Measurements from ENCODE around the gene ASB6. TPM values are rescaled to one million over a fixed set of nuclear protein-coding genes. Genes with fewer than 3 reads are reported as not detected.
"Not testable (repeated sequence)": the region's sequence is repeated elsewhere in the genome, so short reads cannot be mapped to it uniquely, and the experiment has no call there.

ASB6 gene
- polyA plus RNA-seq, 3 donors, result 8.6 to 16.4 (median 8.9) TPM

- no peak overlapping the region for H3K27ac ChIP-seq (ENCODE audit: low read depth, low read length)
- WGBS, 3 donors, result 68 to 79% (median 71%) methylated on average over 9 to 10 of the region's 10 CpGs
Measured at GRCh38 chr9:129648764-129649115, 6.8 kb upstream of the ASB6 start.

GRCh38 chr9:129648092-129648763 is 6.3 kb upstream of the ASB6 start:
- WGBS, 3 donors, result 59 to 70% (median 69%) methylated on average over 16 of the region's 16 CpGs

GRCh38 chr9:129647635-129648034 is 5.7 kb upstream of the ASB6 start:
- no peak overlapping the region for H3K27ac ChIP-seq (ENCODE audit: low read depth, low read length)
- WGBS, 3 donors, result 86 to 95% (median 89%) methylated on average over 9 to 10 of the region's 10 CpGs

More at GRCh38 chr9:129648092-129648763, 6.3 kb upstream of the ASB6 start:
- H3K27ac ChIP-seq (ENCODE audit: low read depth, low read length), result no peak overlapping the region

- H3K27ac ChIP-seq (ENCODE audit: low read depth, low read length), result no peak overlapping the region
- WGBS, 3 donors, result 94 to 97% (median 95%) methylated on average over 7 of the region's 7 CpGs
Measured at GRCh38 chr9:129646654-129647053, 4.7 kb upstream of the ASB6 start.

- no peak overlapping the region for H3K27ac ChIP-seq (ENCODE audit: low read depth, low read length)
Measured at GRCh38 chr9:129646252-129646651, 4.3 kb upstream of the ASB6 start.

GRCh38 chr9:129644902-129645301 is 3.0 kb upstream of the ASB6 start:
- 72 to 80% (median 80%) methylated on average over 17 of the region's 17 CpGs for WGBS, 3 donors
- no peak overlapping the region for H3K27ac ChIP-seq (ENCODE audit: low read depth, low read length)

More at GRCh38 chr9:129646252-129646651, 4.3 kb upstream of the ASB6 start:
- 80 to 87% (median 82%) methylated on average over 11 to 12 of the region's 12 CpGs for WGBS, 3 donors

GRCh38 chr9:129644365-129644764 is 2.4 kb upstream of the ASB6 start:
- H3K27ac ChIP-seq (ENCODE audit: low read depth, low read length), result no peak overlapping the region
- 74 to 84% (median 76%) methylated on average over 11 of the region's 11 CpGs for WGBS, 3 donors

- no peak overlapping the region for H3K27ac ChIP-seq (ENCODE audit: low read depth, low read length)
- 85 to 87% (median 86%) methylated on average over 10 of the region's 10 CpGs for WGBS, 3 donors
Measured at GRCh38 chr9:129643706-129644105, 1.8 kb upstream of the ASB6 start.

- H3K27ac ChIP-seq (ENCODE audit: low read depth, low read length), result no peak overlapping the region
- WGBS, 3 donors, result 12 to 18% (median 18%) methylated on average over 41 to 44 of the region's 44 CpGs
Measured at GRCh38 chr9:129640871-129641749, 841 bp downstream of the ASB6 start.

- 24 to 55% (median 54%) methylated on average over 24 to 25 of the region's 25 CpGs for WGBS, 3 donors
- no peak overlapping the region for H3K27ac ChIP-seq (ENCODE audit: low read depth, low read length)
Measured at GRCh38 chr9:129640086-129640870, 1.7 kb downstream of the ASB6 start.

- 48 to 66% (median 61%) methylated on average over 12 of the region's 12 CpGs for WGBS, 3 donors
- H3K27ac ChIP-seq (ENCODE audit: low read depth, low read length), result no peak overlapping the region
Measured at GRCh38 chr9:129639756-129640085, 2.2 kb downstream of the ASB6 start.

- 85 to 91% (median 90%) methylated on average over 17 of the region's 17 CpGs for WGBS, 3 donors
- H3K27ac ChIP-seq (ENCODE audit: low read depth, low read length), result no peak overlapping the region
Measured at GRCh38 chr9:129639034-129639630, 2.8 kb downstream of the ASB6 start.

GRCh38 chr9:129637673-129638439 is 4.1 kb downstream of the ASB6 start:
- no peak overlapping the region for H3K27ac ChIP-seq (ENCODE audit: low read depth, low read length)
- WGBS, 3 donors, result 71 to 76% (median 75%) methylated on average over 29 of the region's 29 CpGs

- WGBS, 3 donors, result 35 to 71% (median 42%) methylated on average over 9 of the region's 9 CpGs
- no peak overlapping the region for H3K27ac ChIP-seq (ENCODE audit: low read depth, low read length)
Measured at GRCh38 chr9:129637102-129637501, 4.8 kb downstream of the ASB6 start.

- WGBS, 3 donors, result 90 to 95% (median 91%) methylated on average over 10 of the region's 10 CpGs
- H3K27ac ChIP-seq (ENCODE audit: low read depth, low read length), result not testable (repeated sequence)
Measured at GRCh38 chr9:129636343-129636742, 5.6 kb downstream of the ASB6 start.

GRCh38 chr9:129635099-129636065 is 6.6 kb downstream of the ASB6 start:
- H3K27ac ChIP-seq (ENCODE audit: low read depth, low read length), result no peak overlapping the region
- WGBS, 3 donors, result 89 to 92% (median 89%) methylated on average over 33 to 34 of the region's 34 CpGs

- WGBS, 3 donors, result 74 to 87% (median 84%) methylated on average over 12 to 13 of the region's 13 CpGs
- no peak overlapping the region for H3K27ac ChIP-seq (ENCODE audit: low read depth, low read length)
Measured at GRCh38 chr9:129633848-129634247, 8.1 kb downstream of the ASB6 start.

Measured in adipose tissue (tissue), 3 donors.